ENCODE data around the gene SLC12A4.

DNA sequence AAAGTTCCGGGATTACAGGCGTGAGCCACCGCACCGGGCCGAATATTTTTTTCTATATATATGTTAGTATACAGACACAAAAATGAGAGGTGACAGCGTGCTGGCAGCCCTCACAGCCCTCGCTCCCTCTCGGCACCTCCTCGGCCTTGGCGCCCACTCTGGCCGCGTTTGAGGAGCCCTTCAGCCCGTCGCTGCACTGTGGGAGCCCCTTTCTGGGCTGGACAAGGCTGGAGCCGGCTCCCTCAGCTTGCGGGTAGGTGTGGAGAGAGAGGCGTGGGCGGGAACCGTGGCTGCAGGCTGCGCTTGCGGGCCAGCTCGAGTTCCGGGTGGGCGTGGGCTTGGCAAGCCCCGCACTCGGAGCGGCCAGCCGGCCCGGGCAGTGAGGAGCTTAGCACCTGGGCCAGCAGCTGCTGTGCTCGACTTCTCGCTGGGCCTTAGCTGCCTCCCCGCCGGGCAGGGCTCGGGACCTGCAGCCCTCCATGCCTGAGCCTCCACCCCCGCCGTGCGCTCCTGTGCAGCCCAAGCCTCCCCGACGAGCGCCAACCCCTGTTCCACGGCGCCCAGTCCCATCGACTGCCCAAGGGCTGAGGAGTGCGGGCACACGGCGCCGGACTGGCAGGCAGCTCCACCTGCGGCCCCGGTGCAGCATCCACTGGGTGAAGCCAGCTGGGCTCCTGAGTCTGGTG is 13.7 kb upstream of the SLC12A4 start:
- no peak for TF ChIP-seq CTCF (IDR thresholded peaks at IDR 0.05; ENCODE audit: insufficient read depth, low read length)
- TF ChIP-seq REST (IDR thresholded peaks at IDR 0.05; ENCODE audit: insufficient replicate concordance, low read depth): no peak
- TF ChIP-seq POLR2AphosphoS5 (IDR thresholded peaks at IDR 0.05; ENCODE audit: low read depth): no peak
- no peak for TF ChIP-seq GABPA (IDR thresholded peaks at IDR 0.05; ENCODE audit: low read depth)
- TF ChIP-seq SPI1 (IDR thresholded peaks at IDR 0.05; ENCODE audit: borderline replicate concordance, low read depth): no peak

Measured in HL-60 (cell line).